Measurements from ENCODE around the gene OR4F29. TPM values are rescaled to one million over a fixed set of nuclear protein-coding genes. Genes with fewer than 3 reads are reported as not detected.

The OR4F29 gene, protein sequence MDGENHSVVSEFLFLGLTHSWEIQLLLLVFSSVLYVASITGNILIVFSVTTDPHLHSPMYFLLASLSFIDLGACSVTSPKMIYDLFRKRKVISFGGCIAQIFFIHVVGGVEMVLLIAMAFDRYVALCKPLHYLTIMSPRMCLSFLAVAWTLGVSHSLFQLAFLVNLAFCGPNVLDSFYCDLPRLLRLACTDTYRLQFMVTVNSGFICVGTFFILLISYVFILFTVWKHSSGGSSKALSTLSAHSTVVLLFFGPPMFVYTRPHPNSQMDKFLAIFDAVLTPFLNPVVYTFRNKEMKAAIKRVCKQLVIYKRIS
- 0.17 TPM in 1 of 2 replicates, not detected in the other for total RNA-seq

GRCh38 chr1:451578-451977, at the start of gene OR4F29:
Gene OR4F29 (minus strand): TSS chr1:451678. CDS start chr1:451678, 0 bp downstream.

Other genes with a start within 250 kb of the OR4F29 start
- 0.17 TPM in 1 of 2 replicates, not detected in the other for gene OR4F16, start 235.0 kb upstream of the OR4F29 start, total RNA-seq

Measured in bronchial smooth muscle cell (primary cell).